Spleen (tissue), 11 donors: ENCODE data around the gene LRRC4B. TPM values are rescaled to one million over a fixed set of nuclear protein-coding genes. Genes with fewer than 3 reads are reported as not detected.

ENCODE experiments used
- DNase-seq: peaks from one replicate; pipeline ENCODE4 v3.0.0-alpha.2; 2020
- H3K27ac ChIP-seq, 8 donors: fragments of 200-600 bp; sonication (generic) in 7 of 8; 1 replicate in 4 of 8; 2 replicates in 4 of 8; pipeline versions ENCODE4 v1.5.0 to v1.8.0; 2016 to 2021; ENCODE audit warnings: inconsistent platforms in 4 of 8, mild to moderate bottlenecking in 4 of 8, moderate library complexity in 1 of 8
- H3K27me3 ChIP-seq, 7 donors: fragments of 200-600 bp; sonication (generic) in 6 of 7; replicated peaks in 1 of 7; 1 replicate in 4 of 7; 2 replicates in 3 of 7; pipeline versions ENCODE4 v1.5.0 to v1.8.0; 2016 to 2021; ENCODE audit warnings: inconsistent platforms in 3 of 7, mild to moderate bottlenecking in 1 of 7
- H3K36me3 ChIP-seq, 6 donors: fragments of 200-600 bp; sonication (generic) in 5 of 6; 1 replicate in 4 of 6; 2 replicates in 2 of 6; pipeline versions ENCODE4 v1.5.0 to v1.8.0; 2016 to 2021; ENCODE audit warnings: inconsistent platforms in 2 of 6
- H3K4me1 ChIP-seq, 6 donors: fragments of 200-600 bp; sonication (generic) in 5 of 6; 1 replicate in 3 of 6; 2 replicates in 3 of 6; pipeline versions ENCODE4 v1.5.0 to v1.8.0; 2016 to 2021; ENCODE audit warnings: inconsistent platforms in 3 of 6
- H3K4me3 ChIP-seq, 8 donors: fragments of 200-600 bp; sonication (generic) in 7 of 8; 1 replicate in 4 of 8; 2 replicates in 4 of 8; pipeline versions ENCODE4 v1.5.0 to v1.8.0; 2016 to 2021; ENCODE audit warnings: inconsistent platforms in 4 of 8, mild to moderate bottlenecking in 4 of 8, moderate library complexity in 2 of 8
- H3K9me3 ChIP-seq, 8 donors: fragments of 200-600 bp; sonication (generic) in 7 of 8; 1 replicate in 4 of 8; 2 replicates in 4 of 8; pipeline versions ENCODE4 v1.5.0 to v1.8.0; 2016 to 2021; ENCODE audit warnings: inconsistent platforms in 4 of 8
- POLR2A ChIP-seq, 3 donors: fragments of 450-650 bp; IDR thresholded peaks; one replicate each; pipeline ENCODE4 v1.5.1; 2017; ENCODE audit warnings: antibody characterized with exemption in 3 of 3, mild to moderate bottlenecking in 1 of 3
- POLR2AphosphoS5 ChIP-seq, 3 donors: sonication (generic); formaldehyde crosslinking; IDR thresholded peaks; one replicate each; pipeline ENCODE4 v1.5.1; 2017; ENCODE audit warnings: antibody characterized with exemption in 3 of 3
- WGBS, 5 donors: extraction: QIAGEN DNeasy Blood & Tissue Kit in 3 of 5; methylation state at CpG; one replicate each; pipeline versions ENCODE4 v1.1.5 to v1.1.7; 2013 to 2018; 5-methylcytosine and 5-hydroxymethylcytosine counted together
- intact Hi-C: fragments of 100-400 bp; cut with DNase I; formaldehyde crosslinking; loops from one replicate; pipeline ENCODE4 v1.15.0; 2023; ENCODE audit warnings: low total_unique reads
- polyA plus RNA-seq, 3 donors: library from polyadenylated mRNA; stranded (reverse); fragments of 200-250 nt; gene quantifications; one replicate each; pipeline ENCODE4 v1.2.1, GENCODE V29; 2013
- total RNA-seq, 7 donors: library from RNA; depleted of rRNA in 3 of 7; stranded (reverse); fragments of >200 nt in 3 of 7; fragmentation: NEBNext Ultra II Directional in 4 of 7; extraction: Animal tissue kit (Norgen Biotek cat#: 25700) in 4 of 7; gene quantifications; one replicate each; pipeline versions ENCODE4 v1.1.0 to v1.2.1, GENCODE V29; 2016 to 2021
- TF ChIP-seq, protein P1 (sequence below), 11 experiments: fragments of 200-600 bp in 7 of 11; fragments of 450-650 bp in 4 of 11; sonication (generic) in 4 of 11; IDR thresholded peaks in 8 of 11; conservative IDR thresholded peaks in 3 of 11; 1 replicate in 7 of 11; 2 replicates in 4 of 11; pipeline versions ENCODE4 v1.4.0 to v1.8.0; 2016 to 2021; ENCODE audit warnings: antibody characterized with exemption in 11 of 11, inconsistent platforms in 4 of 11, mild to moderate bottlenecking in 1 of 11
- donor health status: healthy with polysubstance abuse.
- donor health status: DM: no; HTN: no; CAD: no; lungs with moderate emphysema.
- donor health status: DM: no; HTN: no; CAD: no.
- donor health status: Bipolar disorder and iron deficiency.
- donor health status: healthy.
- donor health status: DM: no; HTN: no; CAD: no.
- donor health status: DM: yes; HTN: yes; CAD: no.

LRRC4B gene
- total and polyA plus RNA-seq, 10 donors: 0.20 to 2.3 (median 0.97) TPM

DNA sequence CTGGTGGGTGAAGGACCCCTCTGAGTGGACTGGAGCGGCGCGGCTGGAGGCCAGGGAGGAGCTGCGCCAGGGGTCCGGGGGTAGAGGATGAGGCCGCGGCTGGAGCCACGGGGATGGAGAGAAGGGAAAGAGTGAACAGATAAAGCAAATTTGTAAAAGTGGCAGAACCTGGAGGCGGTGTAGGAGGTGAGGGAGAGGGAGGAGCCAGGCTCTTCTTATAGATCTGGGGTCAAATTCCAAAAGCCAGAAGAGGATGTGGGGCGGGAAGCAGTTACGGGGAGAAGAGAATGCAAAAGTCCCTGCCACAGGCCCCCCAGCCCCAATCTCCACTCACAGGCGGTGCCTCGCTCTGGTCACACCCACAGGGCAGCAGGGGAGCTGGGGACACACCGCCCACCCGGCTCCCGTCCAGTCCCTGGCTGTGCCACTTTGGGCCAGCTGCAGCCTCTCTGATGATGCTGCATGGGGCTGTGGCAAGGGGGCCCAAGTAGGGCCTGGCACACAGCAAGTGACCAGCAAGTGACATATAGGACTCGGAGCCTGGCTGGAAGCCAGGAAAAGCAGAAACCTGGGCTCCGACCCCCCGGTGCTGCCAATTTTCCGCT, 11.1 kb downstream of the LRRC4B start:
- Histone ChIP-seq H3K27me3 (peaks cover 0 to 99% (median 40%) of the 10 kb centered on the region in 7 donors), H3K4me1 (peaks cover 0 to 14% (median 11%) of the 10 kb centered on the region in 6 donors), H3K9me3 (no peaks in the 10 kb centered on the region), H3K4me3 (peak overlapping the region in 3 of 8 donors; percentile 10 to 69 (median 39)), H3K36me3 (no peaks in the 10 kb centered on the region), H3K27ac (no peak overlapping the region)
- no peak for TF ChIP-seq POLR2A (IDR thresholded peaks at IDR 0.05)
- no peak for TF ChIP-seq POLR2AphosphoS5 (IDR thresholded peaks at IDR 0.05)
- TF ChIP-seq, protein P1, sequence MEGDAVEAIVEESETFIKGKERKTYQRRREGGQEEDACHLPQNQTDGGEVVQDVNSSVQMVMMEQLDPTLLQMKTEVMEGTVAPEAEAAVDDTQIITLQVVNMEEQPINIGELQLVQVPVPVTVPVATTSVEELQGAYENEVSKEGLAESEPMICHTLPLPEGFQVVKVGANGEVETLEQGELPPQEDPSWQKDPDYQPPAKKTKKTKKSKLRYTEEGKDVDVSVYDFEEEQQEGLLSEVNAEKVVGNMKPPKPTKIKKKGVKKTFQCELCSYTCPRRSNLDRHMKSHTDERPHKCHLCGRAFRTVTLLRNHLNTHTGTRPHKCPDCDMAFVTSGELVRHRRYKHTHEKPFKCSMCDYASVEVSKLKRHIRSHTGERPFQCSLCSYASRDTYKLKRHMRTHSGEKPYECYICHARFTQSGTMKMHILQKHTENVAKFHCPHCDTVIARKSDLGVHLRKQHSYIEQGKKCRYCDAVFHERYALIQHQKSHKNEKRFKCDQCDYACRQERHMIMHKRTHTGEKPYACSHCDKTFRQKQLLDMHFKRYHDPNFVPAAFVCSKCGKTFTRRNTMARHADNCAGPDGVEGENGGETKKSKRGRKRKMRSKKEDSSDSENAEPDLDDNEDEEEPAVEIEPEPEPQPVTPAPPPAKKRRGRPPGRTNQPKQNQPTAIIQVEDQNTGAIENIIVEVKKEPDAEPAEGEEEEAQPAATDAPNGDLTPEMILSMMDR (IDR thresholded peaks at IDR 0.05 in 8 of 11, conservative IDR thresholded peaks at IDR 0.05 in 3 of 11): no peak
- 20 to 30% (median 26%) methylated on average over 17 to 20 of the region's 20 CpGs for WGBS, 5 donors
- intact Hi-C loops: no loop called here
- DNase-seq: no peak

DNA sequence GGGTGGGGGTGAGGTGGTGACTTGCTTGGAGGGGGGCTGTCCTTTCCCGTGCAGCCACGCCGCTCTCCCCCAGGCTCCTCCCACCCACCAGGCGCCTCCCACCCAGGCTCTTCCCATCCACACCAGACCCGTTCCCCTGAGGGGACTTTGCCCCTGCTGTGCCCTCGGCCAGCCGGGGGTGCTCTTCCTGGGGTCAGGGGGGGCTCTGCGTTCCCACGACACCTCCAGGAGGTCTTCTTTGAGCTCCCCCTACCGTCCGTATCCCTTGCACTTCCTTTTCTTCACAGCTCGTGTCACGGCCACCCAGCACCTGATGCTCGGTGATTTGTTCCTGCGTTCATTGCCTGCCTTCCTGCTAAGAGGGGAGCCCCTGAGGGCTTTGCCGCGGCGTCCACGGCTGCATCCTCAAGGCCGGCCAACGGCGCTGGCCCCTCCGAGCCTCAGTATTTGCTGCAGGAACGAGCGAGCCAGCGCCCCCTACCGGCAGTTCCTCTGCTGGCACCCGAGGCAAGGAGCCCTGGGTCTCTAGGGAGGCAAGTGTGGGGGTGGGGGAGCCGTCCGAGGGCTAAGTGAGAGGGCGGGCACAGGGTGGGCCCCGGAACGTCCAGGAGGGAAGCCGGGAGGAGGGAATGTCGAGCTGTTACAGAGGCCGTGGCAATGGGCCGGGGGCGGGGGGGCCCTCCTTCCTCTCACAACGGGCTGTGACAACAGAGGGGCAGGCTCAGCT, 11.8 kb downstream of the LRRC4B start:
- H3K27me3 ChIP-seq: peaks cover 0 to 99% (median 43%) of the 10 kb centered on the region in 7 donors
- 0 to 3% (median 2%) methylated on average over 29 to 39 of the region's 39 CpGs for WGBS, 5 donors
- TF ChIP-seq, protein P1 (IDR thresholded peaks at IDR 0.05 in 8 of 11, conservative IDR thresholded peaks at IDR 0.05 in 3 of 11): peak in 10 of 11 experiments; percentile 34 to 84 (median 64)
- TF ChIP-seq POLR2AphosphoS5 (IDR thresholded peaks at IDR 0.05) (no peak), POLR2A (IDR thresholded peaks at IDR 0.05) (no peak)
- H3K9me3 ChIP-seq: no peaks in the 10 kb centered on the region
- H3K4me3 ChIP-seq: peak overlapping the region; percentile 10 to 69 (median 34)
- H3K4me1 ChIP-seq: peaks cover 0 to 14% (median 11%) of the 10 kb centered on the region in 6 donors
- intact Hi-C loops: no loop called here
- no peaks in the 10 kb centered on the region for H3K36me3 ChIP-seq
- DNase-seq: peak; percentile 88
- no peak overlapping the region for H3K27ac ChIP-seq

DNA sequence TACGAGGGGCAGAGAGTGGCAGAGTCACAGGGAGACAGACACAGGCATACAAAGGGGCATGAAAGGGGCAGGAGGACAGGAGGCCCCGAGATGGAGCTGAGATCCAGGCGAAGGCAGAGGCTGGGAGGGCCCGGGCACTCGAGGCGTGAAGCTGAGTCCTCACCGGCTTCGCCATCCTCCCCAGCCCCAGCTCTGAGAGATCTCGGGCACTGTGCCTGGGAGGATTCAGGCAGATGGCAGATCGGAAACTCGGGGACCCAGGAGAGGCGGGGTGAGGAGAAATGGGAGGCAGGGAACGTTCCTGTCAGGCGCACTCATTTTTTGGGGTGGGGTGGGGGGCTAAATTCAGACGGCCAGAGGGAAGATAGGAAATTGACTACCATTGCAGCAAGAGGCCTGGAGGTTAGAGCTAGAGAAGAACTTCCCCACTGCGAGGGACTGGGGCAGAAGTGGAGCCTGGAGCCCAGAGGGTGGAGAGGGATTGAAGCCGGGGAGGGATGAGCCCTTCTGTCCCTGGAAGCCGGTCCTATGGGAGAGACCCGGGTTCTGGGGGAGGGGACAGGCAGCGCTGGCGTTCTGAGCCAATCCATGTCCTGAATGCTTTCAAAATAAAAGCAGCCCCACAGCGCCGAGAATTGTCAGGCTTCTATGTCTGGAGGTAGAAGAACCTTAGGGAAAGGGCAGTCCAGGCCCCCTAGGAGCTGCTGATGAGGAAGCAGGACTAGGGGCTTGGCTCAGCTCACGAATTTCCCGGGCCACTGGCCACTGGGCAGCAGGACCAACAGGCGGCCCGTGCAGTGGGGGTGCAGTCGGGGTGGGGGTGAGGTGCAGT, 12.6 kb downstream of the LRRC4B start:
- H3K9me3 ChIP-seq: no peaks in the 10 kb centered on the region
- no peak overlapping the region for H3K27ac ChIP-seq
- intact Hi-C loops: no loop called here
- H3K27me3 ChIP-seq: peaks cover 0 to 99% (median 40%) of the 10 kb centered on the region in 7 donors
- no peak for TF ChIP-seq POLR2AphosphoS5 (IDR thresholded peaks at IDR 0.05)
- no peak for TF ChIP-seq POLR2A (IDR thresholded peaks at IDR 0.05)
- TF ChIP-seq, protein P1 (IDR thresholded peaks at IDR 0.05 in 8 of 11, conservative IDR thresholded peaks at IDR 0.05 in 3 of 11): no peak
- peak overlapping the region in 5 of 8 donors; percentile 29 to 69 (median 39) for H3K4me3 ChIP-seq
- H3K36me3 ChIP-seq: no peaks in the 10 kb centered on the region
- 35 to 44% (median 37%) methylated on average over 27 to 28 of the region's 28 CpGs for WGBS, 5 donors
- H3K4me1 ChIP-seq: peaks cover 0 to 14% (median 11%) of the 10 kb centered on the region in 6 donors
- no peak for DNase-seq
